ENCODE measurements around the gene RFNG.

Gene RFNG

GRCh38 chr17:82089723-82090548 is 38.3 kb upstream of the RFNG start:
- DNase-seq = no peak

GRCh38 chr17:82088838-82089722 is 37.5 kb upstream of the RFNG start:
- DNase-seq = no peak

GRCh38 chr17:82087961-82088837 is 36.6 kb upstream of the RFNG start:
- DNase-seq = no peak

- DNase-seq = no peak
Measured at GRCh38 chr17:82086941-82087906, 35.6 kb upstream of the RFNG start.

GRCh38 chr17:82085931-82086764 is 34.5 kb upstream of the RFNG start:
- no peak for DNase-seq

- DNase-seq = no peak
Measured at GRCh38 chr17:82085031-82085861, 33.6 kb upstream of the RFNG start.

GRCh38 chr17:82084373-82085030 is 32.9 kb upstream of the RFNG start:
- no peak for DNase-seq

- DNase-seq = no peak
Measured at GRCh38 chr17:82083533-82084359, 32.1 kb upstream of the RFNG start.

- DNase-seq = no peak
Measured at GRCh38 chr17:82083009-82083408, 31.4 kb upstream of the RFNG start.

- no peak for DNase-seq
Measured at GRCh38 chr17:82082456-82082855, 30.8 kb upstream of the RFNG start.

GRCh38 chr17:82081966-82082365 is 30.4 kb upstream of the RFNG start:
- DNase-seq = no peak

- DNase-seq = no peak
Measured at GRCh38 chr17:82081546-82081945, 29.9 kb upstream of the RFNG start.

GRCh38 chr17:82080789-82081464 is 29.3 kb upstream of the RFNG start:
- DNase-seq = no peak

GRCh38 chr17:82080048-82080788 is 28.6 kb upstream of the RFNG start:
- no peak for DNase-seq

GRCh38 chr17:82079001-82079677 is 27.5 kb upstream of the RFNG start:
- no peak for DNase-seq

- DNase-seq = no peak
Measured at GRCh38 chr17:82078433-82078832, 26.8 kb upstream of the RFNG start.

All from NCI-H2171 (cell line).